Omental fat pad (tissue), 4 donors: ENCODE results near the gene CORO7. TPM values are rescaled to one million over a fixed set of nuclear protein-coding genes. Genes with fewer than 3 reads are reported as not detected.

Experiments
- ATAC-seq: fragments of 150-250 bp; one replicate; pipeline ENCODE4 v1.9.1; 2016; ENCODE audit warnings: mild to moderate bottlenecking, moderate library complexity; ENCODE audit not compliant: low FRiP score
- DNase-seq: peaks from one replicate; pipeline ENCODE4 v3.0.0-alpha.2; 2019; ENCODE audit warnings: low spot score
- total RNA-seq, 4 donors: library from RNA; depleted of rRNA; stranded (reverse); fragments of >200 nt; gene quantifications; one replicate each; pipeline ENCODE4 v1.1.0, GENCODE V29; 2016
- TF ChIP-seq, protein P1 (sequence below), 3 donors: fragments of 450-650 bp; IDR thresholded peaks; one replicate each; pipeline ENCODE4 v1.5.1; 2016 to 2017; ENCODE audit warnings: antibody characterized with exemption in 3 of 3, mild to moderate bottlenecking in 3 of 3, moderate library complexity in 2 of 3

The CORO7 gene
- total RNA-seq, 4 donors from 2014 or later: 15.1 to 46.3 (median 27.5) TPM

DNA sequence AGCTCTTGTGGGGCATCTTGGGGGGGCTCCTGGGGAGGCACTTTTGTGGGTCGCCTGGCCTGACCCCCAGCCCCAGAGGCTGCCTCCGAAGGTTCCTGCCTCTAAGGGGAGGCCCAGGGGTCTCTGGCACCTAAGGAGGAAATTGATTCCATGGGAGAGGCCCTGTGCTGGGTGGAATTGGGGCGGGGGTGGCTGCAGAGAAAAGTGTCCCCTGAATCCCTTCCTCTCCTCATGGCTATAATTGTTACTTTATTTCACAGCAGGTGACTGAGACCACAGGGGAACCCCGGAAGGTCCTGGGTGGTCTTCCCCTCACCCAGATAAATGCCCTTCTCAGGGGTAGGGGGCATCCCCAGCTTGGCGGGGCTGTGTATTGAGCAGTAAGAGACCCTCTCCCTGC, 97.4 kb downstream of the CORO7 start:
- ATAC-seq: no peak
- TF ChIP-seq, protein P1, sequence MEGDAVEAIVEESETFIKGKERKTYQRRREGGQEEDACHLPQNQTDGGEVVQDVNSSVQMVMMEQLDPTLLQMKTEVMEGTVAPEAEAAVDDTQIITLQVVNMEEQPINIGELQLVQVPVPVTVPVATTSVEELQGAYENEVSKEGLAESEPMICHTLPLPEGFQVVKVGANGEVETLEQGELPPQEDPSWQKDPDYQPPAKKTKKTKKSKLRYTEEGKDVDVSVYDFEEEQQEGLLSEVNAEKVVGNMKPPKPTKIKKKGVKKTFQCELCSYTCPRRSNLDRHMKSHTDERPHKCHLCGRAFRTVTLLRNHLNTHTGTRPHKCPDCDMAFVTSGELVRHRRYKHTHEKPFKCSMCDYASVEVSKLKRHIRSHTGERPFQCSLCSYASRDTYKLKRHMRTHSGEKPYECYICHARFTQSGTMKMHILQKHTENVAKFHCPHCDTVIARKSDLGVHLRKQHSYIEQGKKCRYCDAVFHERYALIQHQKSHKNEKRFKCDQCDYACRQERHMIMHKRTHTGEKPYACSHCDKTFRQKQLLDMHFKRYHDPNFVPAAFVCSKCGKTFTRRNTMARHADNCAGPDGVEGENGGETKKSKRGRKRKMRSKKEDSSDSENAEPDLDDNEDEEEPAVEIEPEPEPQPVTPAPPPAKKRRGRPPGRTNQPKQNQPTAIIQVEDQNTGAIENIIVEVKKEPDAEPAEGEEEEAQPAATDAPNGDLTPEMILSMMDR (IDR thresholded peaks at IDR 0.05): no peak
- no peak for DNase-seq

DNA sequence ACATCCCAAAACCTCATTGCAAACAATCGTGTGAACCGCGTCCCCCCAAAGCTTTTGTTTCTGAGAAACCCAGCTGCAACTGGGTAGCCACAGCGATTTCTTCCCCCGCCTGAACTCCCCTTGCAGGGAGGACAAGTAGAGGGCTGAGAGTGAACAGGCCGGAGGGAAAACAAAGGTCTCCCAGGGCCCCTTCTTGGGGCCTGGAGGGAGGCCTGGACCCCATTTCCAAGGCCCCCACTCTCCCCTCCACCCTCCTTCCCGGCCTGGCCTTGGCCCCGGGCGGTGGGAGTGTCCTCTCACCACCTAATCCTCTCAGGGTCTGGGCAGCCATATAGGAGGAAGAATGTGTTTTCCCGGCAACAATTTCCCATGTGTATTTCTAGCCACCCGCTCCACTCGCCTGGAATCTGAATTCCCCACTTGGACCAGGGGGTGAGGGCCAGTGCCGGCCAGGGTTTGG, 97.9 kb downstream of the CORO7 start:
- TF ChIP-seq, protein P1 (IDR thresholded peaks at IDR 0.05): no peak
- ATAC-seq (no peak), DNase-seq (no peak)

DNA sequence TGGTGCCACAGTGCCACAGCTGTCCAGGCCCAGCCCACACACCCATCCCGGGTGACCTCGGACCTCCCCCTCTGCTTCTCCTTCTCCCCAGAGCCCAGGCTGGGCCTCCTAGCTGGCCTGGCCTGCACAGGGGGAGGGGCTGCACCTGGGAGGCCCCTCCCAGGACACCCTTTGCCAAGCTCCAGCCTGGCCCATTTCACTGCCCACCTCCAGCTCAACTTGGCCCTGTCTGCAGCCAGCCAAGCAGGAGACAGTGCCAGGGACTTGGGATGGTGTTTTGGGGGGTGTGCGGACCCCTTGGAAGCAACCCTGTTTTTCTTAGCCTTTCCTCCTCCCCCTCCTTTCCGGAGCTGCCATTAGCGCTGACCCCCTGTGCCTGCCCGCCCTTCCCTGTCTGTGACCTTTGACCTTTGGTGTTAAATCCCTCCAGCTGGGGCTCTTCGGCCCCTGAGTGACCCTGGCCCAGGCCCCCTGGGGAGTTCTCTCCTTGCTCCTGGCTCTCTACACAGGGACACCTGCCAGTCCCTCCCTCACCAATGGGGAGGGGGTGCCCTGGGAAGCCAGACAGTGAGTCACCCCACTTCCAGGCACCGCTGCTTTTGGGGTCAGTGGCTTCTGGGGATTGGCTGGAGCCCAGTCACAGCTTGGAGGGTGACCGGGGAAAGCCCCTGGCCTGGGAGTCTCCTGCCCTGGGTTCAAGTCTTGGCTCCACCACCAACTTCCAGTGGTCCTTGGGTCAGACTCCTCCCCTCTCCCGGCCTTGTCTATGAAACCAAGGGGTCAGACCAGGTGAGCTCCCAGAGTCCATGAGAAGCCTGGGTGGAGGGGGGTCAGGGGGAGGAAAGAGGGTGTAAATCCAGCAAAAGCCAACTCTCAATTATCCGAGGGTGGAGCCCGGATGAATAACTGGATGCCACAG, 98.6 kb downstream of the CORO7 start:
- ATAC-seq (peak; percentile 12), DNase-seq (no peak)

DNA sequence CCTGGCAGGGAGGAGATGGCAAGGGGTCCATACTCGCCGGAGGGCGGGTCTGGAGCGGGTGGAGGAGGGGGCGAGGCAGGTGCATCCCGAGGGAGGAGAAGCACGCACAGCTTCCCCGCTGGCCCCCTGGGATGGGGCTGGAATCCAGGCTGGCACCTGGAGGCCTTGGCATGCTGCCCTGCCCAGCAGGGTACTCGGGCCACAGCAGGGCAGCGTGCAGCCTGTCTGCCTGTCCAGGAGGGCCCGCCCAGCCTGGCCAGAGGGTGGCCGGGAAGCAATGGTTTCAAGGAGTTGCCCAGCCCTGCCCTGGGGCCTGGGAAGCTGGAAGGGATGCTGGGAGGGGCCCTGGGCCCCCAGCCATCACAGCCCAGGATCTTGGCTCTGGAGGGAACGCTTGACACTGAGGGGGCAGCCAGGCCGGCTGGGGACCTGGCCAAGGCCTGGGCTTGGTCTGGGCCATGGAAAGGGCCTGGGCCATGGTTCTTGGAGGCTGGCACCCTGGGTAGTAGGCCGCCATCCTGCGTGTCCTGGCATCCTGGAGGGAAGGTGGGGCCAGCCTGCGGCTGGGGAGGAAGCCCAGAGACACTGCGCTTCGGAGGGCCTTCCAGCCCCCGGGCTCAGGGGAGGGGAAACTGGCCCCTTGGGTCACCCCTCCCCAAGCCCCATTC, 99.4 kb downstream of the CORO7 start:
- no peak for DNase-seq
- TF ChIP-seq, protein P1 (IDR thresholded peaks at IDR 0.05): no peak

More for the DNA sequence above, 98.6 kb downstream of the CORO7 start:
- TF ChIP-seq, protein P1 (IDR thresholded peaks at IDR 0.05): no peak

DNA sequence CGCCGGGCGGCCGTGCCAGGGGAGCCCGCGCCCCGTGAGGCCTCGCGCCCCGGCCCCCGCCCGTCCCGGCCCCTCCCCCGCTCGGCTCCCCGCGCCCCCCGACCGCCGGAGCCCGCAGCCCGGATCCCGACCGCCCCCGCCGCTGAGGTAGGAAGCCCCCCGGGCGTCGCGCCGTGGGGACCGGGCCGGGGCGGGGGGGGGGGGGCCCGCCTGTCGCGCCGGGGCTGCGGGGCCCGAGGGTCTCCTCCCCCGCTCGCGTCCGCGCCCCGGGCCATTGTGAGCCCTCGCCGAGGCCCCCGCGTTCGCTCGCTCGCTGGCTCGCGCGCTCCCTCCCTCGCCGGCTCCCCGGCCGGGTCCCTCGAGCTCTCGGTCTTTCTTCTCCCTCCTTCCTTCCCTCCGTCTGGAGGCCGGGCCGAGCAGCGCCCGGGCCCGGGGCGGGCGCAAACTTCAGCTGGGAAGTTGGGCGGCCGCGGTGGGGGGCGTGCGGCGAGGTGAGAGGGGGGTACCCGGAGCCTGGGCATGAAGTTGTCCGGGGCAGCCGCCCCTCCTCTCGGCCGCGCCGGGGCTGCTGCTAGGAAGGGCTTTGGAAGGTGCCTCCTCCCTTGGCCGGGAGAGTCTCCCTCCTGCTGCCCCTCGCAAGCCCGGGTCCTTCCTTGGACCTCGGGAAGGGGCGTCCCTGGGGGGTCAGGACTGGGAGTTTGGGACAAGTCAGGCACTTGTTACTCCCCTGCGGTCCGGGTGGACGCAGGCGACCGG, 100.1 kb downstream of the CORO7 start:
- TF ChIP-seq, protein P1 (IDR thresholded peaks at IDR 0.05): no peak
- DNase-seq (no peak), ATAC-seq (no peak)

More for the DNA sequence above, 99.4 kb downstream of the CORO7 start:
- ATAC-seq: peak; percentile 12

DNA sequence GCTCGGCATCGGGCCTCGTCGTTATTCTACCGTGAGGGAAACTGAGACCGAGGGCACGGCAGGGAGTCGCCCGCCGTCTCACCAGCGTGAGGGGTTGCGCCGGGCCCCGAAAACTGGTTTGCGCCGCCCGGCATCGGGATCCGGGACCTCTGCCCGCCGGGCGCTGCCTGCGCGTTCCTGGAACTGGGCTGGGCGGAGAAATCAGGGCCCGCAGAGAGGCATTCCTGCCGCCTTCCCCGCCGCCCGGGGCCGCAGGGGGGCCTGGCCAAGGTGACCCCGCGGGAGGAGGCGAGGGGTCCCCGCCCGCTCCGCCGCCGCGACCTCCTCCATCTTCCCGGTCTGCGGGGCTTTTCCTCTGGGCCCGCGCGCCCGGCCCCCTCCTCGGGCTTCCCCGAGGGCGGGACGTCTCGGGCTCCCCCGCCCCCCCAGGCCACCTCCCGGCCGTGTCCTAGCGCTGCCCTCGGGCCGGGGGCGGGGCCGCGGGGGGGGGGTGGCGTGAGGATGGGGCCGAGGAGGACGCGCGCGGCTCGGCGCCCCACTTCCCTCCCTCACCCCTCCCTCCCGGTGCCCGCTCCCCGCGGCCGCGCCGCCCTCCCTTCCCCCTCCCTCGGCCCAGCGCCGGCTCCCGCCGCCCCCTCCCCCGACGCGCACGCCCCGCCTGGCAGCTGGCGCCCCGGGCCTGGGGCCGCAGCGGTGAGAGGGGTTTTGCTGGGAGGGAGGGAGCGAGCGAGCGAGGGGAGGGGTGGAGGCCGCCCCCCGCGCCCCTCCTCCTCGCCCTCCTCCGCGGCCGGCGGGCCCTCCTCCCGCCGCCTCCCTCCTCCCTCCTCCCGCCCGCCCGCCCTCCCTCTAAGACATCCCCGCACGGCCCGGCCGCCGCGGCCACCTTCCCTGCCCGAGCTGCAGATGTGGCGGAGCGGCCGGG, 100.9 kb downstream of the CORO7 start, which contains the start of gene GLIS2:
Gene GLIS2 (plus strand): TSS at position 882 of the 922 bp plus-strand sequence. CDS start 16,214 bp downstream, outside the sequence.
- ATAC-seq: peak; percentile 76
- DNase-seq: no peak
- TF ChIP-seq, protein P1 (IDR thresholded peaks at IDR 0.05): no peak
